Endothelial cell of umbilical vein (primary cell): ENCODE data around the gene NLGN2. TPM values are rescaled to one million over a fixed set of nuclear protein-coding genes. Genes with fewer than 3 reads are reported as not detected.
A peak's percentile ranks its signal among the peaks of the same experiment; 100 is the strongest.

Experiments
- BruUV-seq: library from RNA; stranded (reverse); fragments of 400-500 nt; replicated peaks from 2 replicates; lab custom pipeline; 2021; lab: Mats Ljungman, UMichigan
- CTCF ChIA-PET: fragments of 300-600, 350-600 bp; sonication (Branson Sonifier 250); formaldehyde crosslinking; loops from one replicate; lab custom pipeline; 2021; ENCODE audit warnings: antibody characterized with exemption, inconsistent platforms; lab: Charles Lee
- POLR2A ChIA-PET: fragments of 300-600, 350-600 bp; sonication (Branson Sonifier 250); formaldehyde crosslinking; loops from one replicate; lab custom pipeline; 2021; ENCODE audit warnings: antibody characterized with exemption, inconsistent platforms; lab: Charles Lee
- DNase-seq: peaks from one replicate; pipeline ENCODE4 v3.0.0-alpha.2; 2011; ENCODE audit warnings: low read depth, low spot score
- FAIRE-seq: peaks from 2 replicates; lab custom pipeline; 2011; peaks lifted over from hg19 to GRCh38; lab: Jason Lieb, UNC
- H2AFZ ChIP-seq: 2 replicates; pipeline ENCODE4 v1.6.0; 2012; ENCODE audit warnings: low read depth, low read length, control low read depth, inconsistent platforms
- H3K27ac ChIP-seq: 2 replicates; pipeline ENCODE4 v1.5.1; 2011; ENCODE audit warnings: low read depth, mild to moderate bottlenecking, control low read depth, low read length, moderate library complexity; ENCODE audit not compliant: insufficient read depth
- H3K27me3 ChIP-seq, 2 experiments: 2 replicates each; pipeline versions ENCODE4 v1.6.0 to v1.6.1; 2011; ENCODE audit warnings: low read length in 2 of 2, mixed read lengths in 1 of 2; ENCODE audit not compliant: control insufficient read depth in 2 of 2, insufficient read depth in 2 of 2
- H3K36me3 ChIP-seq, 2 experiments: 2 replicates in 1 of 2; 3 replicates in 1 of 2; pipeline ENCODE4 v1.5.1; 2011; ENCODE audit warnings: low read length in 2 of 2, mild to moderate bottlenecking in 1 of 2, moderate library complexity in 1 of 2; ENCODE audit not compliant: control insufficient read depth in 2 of 2, insufficient read depth in 2 of 2; ENCODE audit errors: extremely low read depth in 1 of 2
- H3K4me1 ChIP-seq: 3 replicates; pipeline ENCODE4 v1.5.1; 2011; ENCODE audit warnings: mild to moderate bottlenecking, low read length; ENCODE audit not compliant: control insufficient read depth, insufficient read depth; ENCODE audit errors: extremely low read depth
- H3K4me2 ChIP-seq: 2 replicates; pipeline ENCODE4 v1.6.1; 2011; ENCODE audit warnings: low read length, control low read depth, mixed read lengths; ENCODE audit not compliant: insufficient read depth
- H3K4me3 ChIP-seq, 3 experiments: fragments of 200-600 bp in 1 of 3; sonication (generic), shearing (Covaris generic) in 1 of 3; replicated peaks in 1 of 3; 2 replicates each; pipeline ENCODE4 v1.5.1; 2011 to 2016; ENCODE audit warnings: control low read depth in 3 of 3, low read length in 3 of 3, mild to moderate bottlenecking in 2 of 3, inconsistent platforms in 1 of 3, low read depth in 1 of 3, moderate library complexity in 1 of 3; ENCODE audit not compliant: insufficient read depth in 1 of 3
- H3K79me2 ChIP-seq: 2 replicates; pipeline ENCODE4 v1.6.0; 2012; ENCODE audit warnings: low read length, inconsistent platforms; ENCODE audit not compliant: control insufficient read depth, insufficient read depth
- H3K9ac ChIP-seq: replicated peaks from 2 replicates; pipeline ENCODE3; 2011; ENCODE audit warnings: low read length, control low read depth; ENCODE audit not compliant: insufficient read depth; ENCODE audit errors: extremely low read depth
- H3K9me1 ChIP-seq: replicated peaks from 3 replicates; pipeline ENCODE4 v1.6.0; 2011; ENCODE audit warnings: mild to moderate bottlenecking, low read length; ENCODE audit not compliant: control insufficient read depth, insufficient read depth; ENCODE audit errors: extremely low read depth
- H3K9me3 ChIP-seq: replicated peaks from 2 replicates; pipeline ENCODE4 v1.5.1; 2012; ENCODE audit warnings: low read length, inconsistent platforms; ENCODE audit not compliant: control insufficient read depth, insufficient read depth
- H4K20me1 ChIP-seq: replicated peaks from 2 replicates; pipeline ENCODE3; 2011; ENCODE audit warnings: mild to moderate bottlenecking, low read length; ENCODE audit not compliant: control insufficient read depth, insufficient read depth; ENCODE audit errors: extremely low read depth
- CTCF ChIP-seq, 2 donors: IDR thresholded peaks; 1 replicate in 1 of 2; 2 replicates in 1 of 2; pipeline ENCODE4 v1.5.1; 2011; ENCODE audit warnings: low read length in 2 of 2, mild to moderate bottlenecking in 2 of 2, moderate library complexity in 2 of 2, control low read depth in 1 of 2, inconsistent platforms in 1 of 2, low read depth in 1 of 2; ENCODE audit not compliant: insufficient read depth in 1 of 2; ENCODE audit errors: extremely low read depth in 1 of 2
- EZH2 ChIP-seq: IDR thresholded peaks from 2 replicates; pipeline ENCODE4 v1.6.1; 2012; ENCODE audit warnings: borderline replicate concordance, low read depth, mild to moderate bottlenecking, moderate library complexity, low read length, inconsistent platforms; ENCODE audit not compliant: severe bottlenecking
- FOS ChIP-seq: IDR thresholded peaks from 2 replicates; pipeline ENCODE4 v1.6.1; 2011; ENCODE audit warnings: mild to moderate bottlenecking, low read length, moderate library complexity, borderline replicate concordance; ENCODE audit not compliant: insufficient read depth
- GATA2 ChIP-seq: IDR thresholded peaks from 2 replicates; pipeline ENCODE4 v1.7.0; 2011; ENCODE audit warnings: low read depth, mild to moderate bottlenecking, moderate library complexity, mixed read lengths, low read length; ENCODE audit not compliant: insufficient read length, insufficient read depth
- JUN ChIP-seq: IDR thresholded peaks from 2 replicates; pipeline ENCODE4 v1.6.1; 2011; ENCODE audit warnings: borderline replicate concordance, low read depth; ENCODE audit not compliant: insufficient read length, insufficient read depth
- MAX ChIP-seq: IDR thresholded peaks from 2 replicates; pipeline ENCODE4 v1.6.1; 2011; ENCODE audit not compliant: insufficient read depth, insufficient read length
- MYC ChIP-seq: IDR thresholded peaks from one replicate; pipeline ENCODE4 v1.6.1; 2011; ENCODE audit warnings: mild to moderate bottlenecking, low read depth, low read length
- POLR2A ChIP-seq: IDR thresholded peaks from 2 replicates; pipeline ENCODE4 v1.6.1; 2012; ENCODE audit warnings: low read depth, mild to moderate bottlenecking, control low read depth, low read length
- POLR2AphosphoS5 ChIP-seq: IDR thresholded peaks from 2 replicates; pipeline ENCODE4 v1.6.1; 2012; ENCODE audit warnings: low read depth, mild to moderate bottlenecking, control low read depth, low read length, moderate library complexity; ENCODE audit not compliant: insufficient read depth
- dilution Hi-C: fragments of 300-500 bp; cut with MboI; formaldehyde crosslinking; loops from one replicate; pipeline ENCODE4 v1.15.0; 2019; ENCODE audit warnings: low sequenced_read_pairs; ENCODE audit not compliant: extremely low pct_ligation_motif_present
- intact Hi-C: fragments of 100-400 bp; cut with micrococcal nuclease; formaldehyde crosslinking; loops from one replicate; pipeline ENCODE4 v1.10.0; 2022
- polyA plus RNA-seq, 4 experiments: library from polyadenylated mRNA; depleted of rRNA in 3 of 4; stranded (reverse) in 3 of 4; unstranded in 1 of 4; fragments of >200 nt; gene quantifications; 2 replicates each; pipeline versions ENCODE4 v1.2.1 to v1.2.3, GENCODE V29; 2011 to 2012; ENCODE audit warnings: missing spikeins in 1 of 4
- total RNA-seq: library from RNA; stranded (reverse); gene quantifications from 2 replicates; pipeline ENCODE4 v1.2.3, GENCODE V29; 2021

Gene NLGN2
- total and polyA plus RNA-seq, 2 donors (not counting 3 experiments of a cell fraction or from before 2014, with no cell fraction given), result 15.4 to 25.9 TPM

GRCh38 chr17:7403043-7403726, 4.5 kb upstream of the NLGN2 start:
- no peaks in the 10 kb centered on the region for H3K9me3 ChIP-seq
- peak; percentile 69 for FAIRE-seq
- dilution Hi-C loops (no loop called here), intact Hi-C loops (no loop called here)
- peak overlapping the region; percentile 43 to 61 (median 52) for H3K4me3 ChIP-seq
- peak overlapping the region; percentile 68 for H2AFZ ChIP-seq
- H3K9me1 ChIP-seq, result no peaks in the 10 kb centered on the region
- peak overlapping the region; percentile 30 for H3K9ac ChIP-seq
- H3K36me3 ChIP-seq, result no peaks in the 10 kb centered on the region
- H3K4me1 ChIP-seq, result peaks cover 12% of the 10 kb centered on the region
- no peak overlapping the region for H3K27ac ChIP-seq
- TF ChIP-seq EZH2 (no peak), FOS (no peak), MYC (no peak)
- no peaks in the 10 kb centered on the region for H4K20me1 ChIP-seq
- H3K4me2 ChIP-seq, result peak overlapping the region; percentile 50
- H3K79me2 ChIP-seq, result peaks cover 4% of the 10 kb centered on the region
- DNase-seq, result no peak
- POLR2A ChIA-PET, result interaction anchor here (0.5 to 1.6 kb wide), 8 partner anchors 9 to 283 kb away, joined by 3 to 11 read pairs (median 6); partner anchors contain the start of genes PLSCR3 and TMEM102
- no peaks in the 10 kb centered on the region for H3K27me3 ChIP-seq
- CTCF ChIA-PET, result interaction anchor here (0.6 to 2.9 kb wide), 7 partner anchors 9 to 111 kb away, joined by 3 to 40 read pairs (median 5); partner anchors contain the start of genes PLSCR3, TMEM102, TMEM95 and TNK1
- TSS peak; percentile 64 for BruUV-seq

- no peaks in the 10 kb centered on the region for H4K20me1 ChIP-seq
- H3K9me3 ChIP-seq, result no peaks in the 10 kb centered on the region
- TF ChIP-seq MAX (no peak), FOS (no peak), CTCF (IDR thresholded peaks at IDR 0.05; ENCODE audit: extremely low read depth in 1 of 2, insufficient read depth in 1 of 2, low read depth in 1 of 2, low read length in 2 of 2) (no peak), JUN (no peak), EZH2 (no peak), MYC (no peak), POLR2A (no peak), GATA2 (no peak), POLR2AphosphoS5 (no peak)
- H3K4me3 ChIP-seq, result peak overlapping the region; percentile 43 to 61 (median 52)
- peak overlapping the region; percentile 21 for H3K27ac ChIP-seq
- H3K27me3 ChIP-seq, result no peaks in the 10 kb centered on the region
- H3K4me2 ChIP-seq, result peak overlapping the region; percentile 50
- peak overlapping the region; percentile 30 for H3K9ac ChIP-seq
- no peak for DNase-seq
- intact Hi-C loops, result no loop called here
- ChIA-PET POLR2A (interaction anchor here (0.5 to 1.6 kb wide), 16 partner anchors 9 to 340 kb away, joined by 3 to 14 read pairs (median 5); partner anchors contain the start of genes MPDU1, PLSCR3, POLR2A and TMEM102), CTCF (interaction anchor here (0.6 to 2.9 kb wide), 19 partner anchors 10 to 283 kb away, joined by 3 to 40 read pairs (median 4); partner anchors contain the start of genes CHRNB1, PLSCR3, TMEM102 and TMEM95)
- FAIRE-seq, result no peak
- peaks cover 12% of the 10 kb centered on the region for H3K4me1 ChIP-seq
- H3K9me1 ChIP-seq, result no peaks in the 10 kb centered on the region
- no TSS peak for BruUV-seq
- dilution Hi-C loops, result no loop called here
- H2AFZ ChIP-seq, result peak overlapping the region; percentile 68
- H3K36me3 ChIP-seq, result peaks cover 0 to under 1% of the 10 kb centered on the region in 2 experiments
- peaks cover 4% of the 10 kb centered on the region for H3K79me2 ChIP-seq
Measured at GRCh38 chr17:7403727-7403976, 4.0 kb upstream of the NLGN2 start.
